SK-N-SH (cell line): ENCODE data around the gene GRK2.

ENCODE experiments used
- EZH2phosphoT487 ChIP-seq: fragments of 200-600 bp; sonication (generic); IDR thresholded peaks from 2 replicates; pipeline ENCODE4 v1.6.1; 2017; ENCODE audit warnings: low read depth, mixed run types, mild to moderate bottlenecking, antibody characterized with exemption, moderate library complexity, borderline replicate concordance
- GABPA ChIP-seq: IDR thresholded peaks from 2 replicates; pipeline ENCODE4 v1.4.0; 2012; ENCODE audit warnings: low read depth, mild to moderate bottlenecking
- JUND ChIP-seq: IDR thresholded peaks from 2 replicates; pipeline ENCODE4 v1.4.0; 2012
- MXI1 ChIP-seq: IDR thresholded peaks from 2 replicates; pipeline ENCODE4 v1.6.1; 2012; ENCODE audit warnings: mild to moderate bottlenecking, low read depth, low read length, improper control_type of control experiment
- POLR2AphosphoS5 ChIP-seq: IDR thresholded peaks from 2 replicates; pipeline ENCODE4 v1.6.1; 2012; ENCODE audit warnings: low read depth, low read length
- TF ChIP-seq, protein P1 (sequence below): fragments of 200-600 bp; sonication (generic); IDR thresholded peaks from 2 replicates; pipeline ENCODE4 v1.6.1; 2017; ENCODE audit warnings: antibody characterized with exemption, mild to moderate bottlenecking, moderate library complexity

DNA sequence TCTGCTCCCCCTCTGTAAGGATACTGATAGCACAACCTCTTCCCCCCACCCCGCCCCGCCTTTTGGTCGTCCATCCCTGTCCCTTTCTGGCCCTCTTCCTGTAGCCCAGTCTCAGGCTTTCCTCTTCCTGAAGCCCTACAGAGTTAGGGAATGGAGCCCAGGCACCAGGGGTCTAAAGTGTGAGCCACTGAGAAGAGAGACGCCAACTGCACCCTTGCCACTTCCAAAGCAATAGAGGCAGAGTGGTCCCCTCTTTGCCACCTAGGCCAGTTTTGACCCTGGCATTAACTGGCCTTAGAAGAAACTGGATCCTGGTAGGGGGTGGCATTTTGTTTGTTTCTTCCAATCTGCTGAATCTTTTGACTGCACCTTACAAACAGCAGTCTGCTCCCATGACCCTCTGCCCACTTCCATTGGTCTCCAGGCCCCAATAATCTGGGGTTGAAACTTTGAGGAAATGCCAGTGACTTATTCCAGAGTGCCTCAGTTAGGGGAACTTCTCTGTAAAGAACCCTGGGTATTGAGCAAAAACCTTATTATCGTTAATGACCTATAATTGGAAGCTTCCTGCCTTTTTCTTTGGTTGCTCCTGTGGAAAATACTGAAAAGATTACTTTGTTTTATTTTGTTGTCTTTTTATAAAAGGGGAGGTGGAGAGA, 9.7 kb upstream of the GRK2 start:
- TF ChIP-seq, protein P1, sequence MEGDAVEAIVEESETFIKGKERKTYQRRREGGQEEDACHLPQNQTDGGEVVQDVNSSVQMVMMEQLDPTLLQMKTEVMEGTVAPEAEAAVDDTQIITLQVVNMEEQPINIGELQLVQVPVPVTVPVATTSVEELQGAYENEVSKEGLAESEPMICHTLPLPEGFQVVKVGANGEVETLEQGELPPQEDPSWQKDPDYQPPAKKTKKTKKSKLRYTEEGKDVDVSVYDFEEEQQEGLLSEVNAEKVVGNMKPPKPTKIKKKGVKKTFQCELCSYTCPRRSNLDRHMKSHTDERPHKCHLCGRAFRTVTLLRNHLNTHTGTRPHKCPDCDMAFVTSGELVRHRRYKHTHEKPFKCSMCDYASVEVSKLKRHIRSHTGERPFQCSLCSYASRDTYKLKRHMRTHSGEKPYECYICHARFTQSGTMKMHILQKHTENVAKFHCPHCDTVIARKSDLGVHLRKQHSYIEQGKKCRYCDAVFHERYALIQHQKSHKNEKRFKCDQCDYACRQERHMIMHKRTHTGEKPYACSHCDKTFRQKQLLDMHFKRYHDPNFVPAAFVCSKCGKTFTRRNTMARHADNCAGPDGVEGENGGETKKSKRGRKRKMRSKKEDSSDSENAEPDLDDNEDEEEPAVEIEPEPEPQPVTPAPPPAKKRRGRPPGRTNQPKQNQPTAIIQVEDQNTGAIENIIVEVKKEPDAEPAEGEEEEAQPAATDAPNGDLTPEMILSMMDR = no peak
- no peak for TF ChIP-seq EZH2phosphoT487
- no peak for TF ChIP-seq GABPA
- TF ChIP-seq JUND = no peak
- TF ChIP-seq POLR2AphosphoS5 = no peak
- no peak for TF ChIP-seq MXI1
